HG03354 (cell line): Measurements from ENCODE around the gene NSF.
"Not testable (repeated sequence)": the region's sequence is repeated elsewhere in the genome, so short reads cannot be mapped to it uniquely, and the experiment has no call there.

Experiments used
- ATAC-seq: cut with Tn5 transposase; IDR thresholded peaks from one replicate; pipeline ENCODE4 v1.9.1; 2021; ENCODE audit warnings: mild to moderate bottlenecking; ENCODE audit not compliant: unreplicated experiment, poor library complexity, severe bottlenecking

NSF gene

DNA sequence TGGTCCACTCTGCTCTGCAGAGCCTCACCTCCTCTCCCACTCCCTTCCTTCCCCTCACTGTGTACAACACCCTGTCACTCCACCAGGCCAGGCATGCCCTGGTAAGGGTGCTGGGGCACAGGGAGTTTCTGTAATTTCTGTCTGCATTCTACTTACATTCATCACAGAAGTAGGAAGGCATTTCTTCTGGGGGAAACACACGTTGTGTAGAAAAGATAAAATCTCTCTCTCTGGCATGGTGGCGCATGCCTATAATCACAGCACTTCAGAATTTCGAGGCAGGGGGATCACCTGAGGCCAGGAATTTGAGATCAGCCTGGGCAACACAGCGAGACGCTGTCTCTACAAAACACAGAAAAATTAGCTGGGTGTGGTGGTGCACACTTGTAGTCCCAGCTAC, 201.1 kb downstream of the NSF start:
- ATAC-seq, result no peak

DNA sequence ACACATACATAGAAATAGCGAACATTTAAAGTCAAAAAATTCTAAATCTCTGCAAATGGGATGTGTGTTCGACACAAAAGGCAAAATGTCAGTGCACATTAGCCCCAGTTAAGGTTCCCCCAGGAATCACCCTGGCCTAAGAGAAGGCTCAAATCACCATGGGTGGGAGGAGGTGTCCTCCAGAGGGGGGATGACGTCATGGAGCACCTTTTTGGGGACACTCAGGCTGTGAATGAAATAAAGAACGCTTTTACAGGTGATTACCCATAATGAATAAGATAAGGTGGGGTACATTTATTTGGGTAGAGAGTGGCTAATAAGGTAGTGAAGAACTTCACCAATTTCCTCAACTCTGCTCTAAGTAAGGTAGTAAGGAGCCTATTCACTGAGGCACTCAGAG, 201.6 kb downstream of the NSF start:
- ATAC-seq, result no peak

DNA sequence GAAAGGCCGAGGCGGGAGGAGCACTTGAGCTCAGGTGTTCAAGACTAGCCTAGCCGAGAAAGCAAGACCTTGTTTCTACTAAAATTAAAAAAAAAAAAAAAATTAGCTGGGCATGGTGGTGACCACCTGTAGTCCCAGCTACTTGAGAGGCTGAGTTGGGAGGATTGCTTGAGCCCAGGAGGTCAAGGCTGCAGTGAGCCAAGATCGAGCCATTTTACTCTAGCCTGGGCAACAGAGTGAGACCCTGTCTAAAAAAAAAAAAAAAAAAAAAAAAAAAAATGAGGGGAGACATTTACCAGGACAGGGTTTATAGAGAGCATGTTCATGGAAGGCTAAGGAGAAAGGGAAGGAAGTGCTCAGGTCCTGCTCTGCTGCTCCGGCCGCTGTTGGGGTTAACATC, 202.6 kb downstream of the NSF start:
- ATAC-seq, result not testable (repeated sequence)

DNA sequence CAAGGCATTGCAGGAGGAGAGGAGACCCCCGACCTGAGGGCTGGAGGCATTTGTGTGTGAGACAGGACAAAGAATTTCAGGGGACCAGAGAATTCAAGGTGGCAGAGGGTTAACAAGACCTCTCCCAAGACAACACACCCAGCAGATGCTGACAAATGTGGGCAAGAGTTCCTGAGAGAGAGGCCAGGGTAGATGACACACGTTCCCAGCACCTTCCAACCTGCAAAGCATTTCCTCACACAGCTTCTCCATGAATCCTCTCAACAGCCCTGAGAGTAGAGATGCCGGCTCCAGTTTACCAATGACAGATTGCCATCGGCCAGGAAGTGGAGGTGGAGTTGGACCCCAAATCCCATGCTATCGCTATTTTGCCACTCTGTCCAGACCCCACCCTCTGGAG, 203.1 kb downstream of the NSF start:
- no peak for ATAC-seq

DNA sequence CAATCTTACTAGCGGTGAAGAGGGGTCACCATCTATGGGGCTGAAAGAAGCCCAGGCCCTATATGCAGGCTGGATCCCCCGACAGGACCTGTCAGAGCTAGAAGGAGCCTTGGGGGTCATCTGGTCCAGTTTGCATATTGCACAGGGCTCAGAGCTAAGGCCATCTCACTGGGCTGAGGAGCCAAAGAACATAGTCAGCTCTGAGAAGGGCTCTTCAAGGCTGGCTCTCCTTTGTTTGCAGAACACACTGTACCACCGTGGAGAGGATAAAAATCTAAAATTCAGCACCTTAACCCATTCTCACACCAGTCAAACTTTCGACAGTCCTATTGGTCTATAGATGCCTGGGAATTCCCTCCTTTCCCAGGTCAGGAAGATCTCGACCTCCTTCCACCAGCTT, 203.8 kb downstream of the NSF start:
- ATAC-seq, result no peak

- no peak for ATAC-seq
Observed at GRCh38 chr17:46795379-46795952, 205.0 kb downstream of the NSF start.

- ATAC-seq, result no peak
Observed at GRCh38 chr17:46796084-46796483, 205.6 kb downstream of the NSF start.

GRCh38 chr17:46796524-46796923, 206.1 kb downstream of the NSF start:
- ATAC-seq, result no peak

- ATAC-seq, result no peak
Observed at GRCh38 chr17:46796956-46797530, 206.6 kb downstream of the NSF start.

DNA sequence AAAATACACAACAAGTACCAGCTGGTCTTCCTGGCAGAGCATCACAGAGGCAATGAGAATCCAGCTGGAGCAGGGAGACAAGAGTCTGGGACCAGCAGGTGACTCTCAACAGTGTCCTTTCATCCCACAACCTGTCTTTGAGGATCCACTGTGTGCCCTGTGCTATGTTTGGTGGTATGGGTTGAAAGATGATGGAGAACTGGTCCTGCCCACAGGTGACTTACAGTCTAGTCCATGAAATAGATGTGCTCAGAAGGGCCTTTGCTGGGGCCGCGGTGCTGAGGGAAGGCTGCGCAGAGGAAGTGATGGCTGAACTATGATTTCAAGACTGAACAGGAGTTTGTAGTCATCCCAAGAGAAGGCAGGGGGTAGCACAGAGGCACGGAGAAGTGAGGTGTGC, 210.1 kb downstream of the NSF start:
- ATAC-seq, result no peak

DNA sequence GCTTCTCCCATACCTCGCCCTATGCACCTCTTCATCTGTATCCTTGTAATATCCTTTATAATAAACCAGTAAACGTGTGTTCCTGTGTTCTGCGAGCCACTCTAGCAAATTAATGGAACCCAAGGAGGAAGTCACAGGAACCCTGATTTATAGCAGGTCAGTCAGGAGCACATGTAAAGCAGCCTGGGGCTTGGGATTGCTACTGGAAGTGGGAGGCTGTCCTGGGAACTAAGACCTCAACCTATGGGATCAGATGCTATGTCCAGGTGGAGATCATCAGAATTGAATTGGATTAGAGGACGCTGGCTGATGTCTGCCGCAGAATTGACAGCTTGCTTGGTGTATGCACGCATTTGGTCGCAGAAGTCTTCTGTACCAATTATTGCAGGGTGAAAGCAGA, 212.3 kb downstream of the NSF start:
- ATAC-seq, result no peak

DNA sequence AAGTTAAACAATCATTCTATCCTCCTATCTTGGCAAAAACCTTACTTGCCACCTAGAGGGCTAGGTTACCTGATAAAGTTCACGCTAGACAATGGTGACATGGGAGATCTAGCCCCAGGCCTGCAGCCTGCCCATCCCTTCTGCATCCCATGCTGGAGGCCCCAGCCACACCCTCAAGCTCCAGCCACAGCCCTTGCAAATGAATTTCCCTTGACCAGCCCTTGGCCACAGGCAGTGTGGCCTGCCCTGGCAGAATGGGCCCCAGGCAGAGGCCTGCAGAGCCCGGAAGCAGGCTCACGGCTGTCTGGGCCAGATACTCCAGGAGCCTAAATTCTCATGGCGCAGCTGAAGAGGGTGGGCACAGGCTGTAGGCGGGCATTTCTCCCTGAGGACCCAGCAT, 213.1 kb downstream of the NSF start:
- no peak for ATAC-seq

DNA sequence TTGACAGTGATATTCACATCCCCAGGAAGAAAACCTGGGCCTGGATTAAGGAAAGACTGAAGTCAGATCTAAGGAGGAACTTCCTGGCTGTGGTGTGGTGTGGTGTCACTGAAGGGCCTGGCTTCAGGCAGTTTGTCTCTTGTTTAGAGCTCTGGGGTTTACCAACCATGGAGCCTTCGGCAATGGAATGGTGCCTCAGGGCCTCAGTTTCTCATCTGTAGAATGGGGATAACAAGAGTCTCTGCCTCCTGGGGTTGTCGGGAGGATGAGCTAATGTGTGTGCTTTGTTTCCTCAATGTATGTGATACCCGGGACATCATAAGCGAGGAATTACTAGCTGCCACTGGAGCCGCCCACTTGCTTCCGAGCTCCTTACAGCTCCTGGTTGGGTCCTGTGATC, 215.3 kb downstream of the NSF start:
- ATAC-seq, result no peak
